ENCODE measurements around the gene UCHL5.
"Not testable (repeated sequence)": the region's sequence is repeated elsewhere in the genome, so short reads cannot be mapped to it uniquely, and the experiment has no call there.

Gene UCHL5

GRCh38 chr1:193009501-193009900, 49.7 kb downstream of the UCHL5 start:
- no peak for ATAC-seq

GRCh38 chr1:193005785-193006184, 53.4 kb downstream of the UCHL5 start:
- no peak for ATAC-seq

DNA sequence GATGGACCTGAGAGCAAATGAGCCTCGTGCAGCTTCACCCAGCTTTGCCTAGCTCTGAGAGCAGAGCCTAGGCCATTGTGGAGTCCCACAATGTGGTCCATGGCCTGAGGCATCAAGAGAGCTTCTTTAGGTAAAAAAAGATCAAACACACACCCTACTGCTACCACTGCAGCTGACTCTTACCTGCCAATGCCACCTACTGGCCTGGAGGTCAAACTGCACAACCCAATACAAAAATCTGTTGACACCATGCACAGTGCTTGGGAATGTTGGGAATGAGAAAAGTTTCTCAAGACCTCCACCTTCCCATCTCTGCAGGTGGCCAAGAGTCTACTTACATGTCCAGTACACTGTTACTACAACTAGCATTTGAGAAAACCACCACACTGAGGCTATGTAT, 60.6 kb downstream of the UCHL5 start:
- ATAC-seq, result no peak

DNA sequence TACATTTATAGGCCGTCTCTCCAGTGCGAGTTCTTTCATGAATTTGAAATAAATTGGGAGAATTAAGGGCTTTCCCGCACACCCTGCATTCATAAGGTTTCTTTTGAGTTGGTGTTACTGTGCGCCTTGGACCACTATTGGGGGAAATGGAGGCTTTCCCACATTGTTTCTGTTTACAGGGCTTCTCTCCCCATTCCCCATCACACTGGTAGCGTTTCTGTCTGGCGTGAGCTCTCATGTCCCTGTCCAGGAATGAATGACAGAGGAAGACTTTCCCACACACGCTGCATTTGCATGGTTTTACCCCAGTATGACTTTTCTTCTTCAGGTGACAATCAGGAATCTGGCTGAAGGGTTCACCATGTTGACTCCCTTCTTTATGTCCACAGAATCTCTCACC, 65.0 kb downstream of the UCHL5 start:
- no peak for ATAC-seq

DNA sequence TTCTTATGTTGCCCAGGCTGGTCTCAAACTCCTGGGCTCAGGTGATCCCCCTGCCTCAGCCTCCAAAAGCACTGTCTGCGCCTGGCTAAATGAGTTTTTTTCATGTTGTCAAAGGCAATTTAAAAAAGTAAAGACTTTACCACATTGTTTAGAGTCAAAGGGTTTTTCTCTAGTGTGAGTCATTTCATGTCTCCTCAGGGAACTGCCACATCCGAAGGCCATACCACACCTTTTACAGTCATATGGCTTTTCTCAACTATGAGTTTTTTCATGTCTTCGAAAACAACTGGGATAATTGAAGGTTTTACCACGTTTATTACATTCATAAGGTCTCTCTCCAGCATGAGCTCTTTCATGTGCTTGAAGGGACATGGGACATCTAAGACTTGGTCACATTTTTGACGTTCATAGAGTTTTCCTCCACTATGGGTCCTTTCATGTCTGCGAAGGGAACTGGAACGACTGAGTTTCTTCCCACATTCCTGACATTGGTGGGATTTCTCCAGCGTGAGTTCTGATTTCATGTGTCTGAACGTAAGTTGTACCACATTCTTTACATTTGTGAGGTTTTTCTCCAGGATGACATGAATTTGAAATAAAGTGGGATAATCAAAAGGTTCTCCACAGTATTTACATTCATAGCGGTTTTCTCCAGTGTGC, 65.6 kb downstream of the UCHL5 start:
- peak; percentile 20 to 35 for ATAC-seq

GRCh38 chr1:192986748-192987334, 72.3 kb downstream of the UCHL5 start:
- not testable (repeated sequence) for ATAC-seq

- no peak for ATAC-seq
Observed at GRCh38 chr1:192986110-192986747, 72.9 kb downstream of the UCHL5 start.

DNA sequence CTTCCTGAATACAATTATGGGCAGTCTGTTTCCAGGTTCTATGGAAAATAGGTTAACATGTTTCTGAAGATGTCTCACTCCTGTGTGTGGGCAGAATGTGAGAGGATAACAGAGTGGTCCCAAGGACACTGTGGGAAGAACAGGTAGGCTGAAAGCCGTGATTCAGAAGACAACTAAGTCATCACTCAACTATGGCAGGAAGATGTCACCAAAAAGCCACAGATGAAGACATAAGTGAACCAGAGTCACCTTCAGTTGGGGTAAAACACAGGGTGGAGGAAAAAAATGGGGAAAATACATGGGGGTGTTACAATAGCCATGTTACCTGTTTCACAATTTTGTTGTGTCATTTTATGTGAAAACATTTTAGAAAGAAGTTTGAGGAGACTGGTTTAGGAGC, 75.1 kb downstream of the UCHL5 start:
- peak; percentile 57 to 69 for ATAC-seq

DNA sequence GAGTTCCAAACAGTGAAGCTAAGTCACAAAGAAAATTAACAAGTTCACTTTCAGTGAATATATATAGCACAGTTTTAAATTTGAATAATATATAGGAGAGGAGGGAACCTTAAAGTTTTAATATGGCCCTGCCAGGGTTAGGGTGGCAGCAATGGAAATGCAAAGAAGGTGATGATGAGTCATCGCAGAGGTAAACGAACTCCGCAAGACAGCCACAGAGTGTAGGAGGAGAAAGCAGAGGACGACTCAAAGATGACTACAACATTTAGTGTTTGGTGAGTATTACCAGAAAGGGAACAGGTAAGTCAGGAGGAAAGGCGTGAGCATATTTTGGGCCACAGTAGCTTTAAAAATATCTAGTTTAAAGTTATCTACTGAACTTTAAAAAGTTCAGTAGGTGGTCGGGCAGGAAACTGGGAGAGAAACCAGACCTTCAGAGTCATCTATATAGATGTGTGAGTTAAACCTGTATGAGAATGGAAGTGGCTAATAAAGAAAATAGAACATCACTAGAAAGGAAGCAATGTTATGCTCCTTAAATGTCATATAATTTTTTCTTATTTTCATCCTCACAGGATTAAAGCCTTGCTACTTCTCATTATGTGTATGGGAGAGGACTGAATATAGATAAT, 75.7 kb downstream of the UCHL5 start:
- ATAC-seq, result peak; percentile 89 to 92

DNA sequence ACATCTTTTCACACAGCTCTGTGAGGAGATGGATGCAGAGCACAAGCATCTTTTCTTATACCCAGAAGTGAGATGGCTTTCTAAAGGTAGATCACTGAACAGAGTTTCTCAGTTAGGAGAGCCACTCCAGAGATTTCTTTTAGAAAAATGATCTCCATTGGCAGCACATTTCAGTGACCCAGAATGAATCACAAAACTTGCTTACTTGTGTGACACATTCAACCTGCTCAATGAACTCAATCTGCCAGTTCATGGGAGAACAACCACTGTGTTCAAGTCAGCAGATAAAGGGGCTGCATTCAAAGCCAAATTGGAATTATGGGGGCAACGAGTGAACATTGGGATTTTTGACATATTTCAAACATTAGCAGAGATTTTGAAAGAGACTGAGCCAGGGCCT, 78.3 kb downstream of the UCHL5 start:
- no peak for ATAC-seq

- not testable (repeated sequence) for ATAC-seq
Observed at GRCh38 chr1:192980334-192980733, 78.8 kb downstream of the UCHL5 start.

DNA sequence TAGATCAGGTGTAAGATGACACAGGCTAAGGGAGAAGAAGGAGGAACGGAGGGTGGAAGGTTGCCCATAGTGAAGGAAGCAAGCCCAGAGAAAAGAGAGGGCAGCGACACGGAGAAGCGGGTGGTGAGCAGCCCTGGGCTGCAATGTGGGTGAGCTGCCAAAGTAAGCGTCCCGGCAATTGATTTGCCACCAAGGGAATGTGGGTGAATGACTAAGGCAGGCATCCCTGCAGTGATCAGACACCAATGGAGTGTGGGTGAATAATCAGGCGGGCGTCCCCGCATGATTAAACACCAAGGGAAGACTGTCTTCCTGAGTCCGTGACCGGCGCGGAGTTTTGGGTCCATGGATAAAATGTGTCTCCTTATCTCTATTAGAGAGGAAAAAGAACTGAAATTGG, 79.6 kb downstream of the UCHL5 start:
- ATAC-seq, result no peak

DNA sequence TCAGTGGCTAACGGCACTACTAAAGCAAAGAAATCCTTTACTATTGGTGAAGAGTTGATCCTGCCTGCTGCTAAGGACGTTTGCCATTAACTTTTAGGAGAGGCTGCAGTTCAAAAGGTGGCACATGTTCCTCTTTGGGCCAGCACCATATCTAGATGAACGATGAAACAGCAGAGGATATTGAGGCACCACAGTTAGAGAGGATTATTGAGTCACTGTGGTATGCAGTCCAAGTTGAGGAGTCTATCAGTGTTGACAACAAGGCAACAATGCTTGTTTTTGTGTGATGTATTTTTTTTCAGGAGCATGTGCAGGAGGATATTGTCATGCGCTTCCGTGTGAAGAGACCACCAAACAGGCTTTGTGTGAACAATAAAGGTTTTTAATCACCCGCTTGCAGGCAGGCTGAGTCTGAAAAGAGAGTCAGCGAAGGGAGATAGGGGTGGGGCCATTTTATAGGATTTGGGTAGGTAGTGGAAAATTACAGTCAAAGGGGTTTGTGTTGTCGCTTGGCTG, 80.9 kb downstream of the UCHL5 start:
- ATAC-seq, result no peak

DNA sequence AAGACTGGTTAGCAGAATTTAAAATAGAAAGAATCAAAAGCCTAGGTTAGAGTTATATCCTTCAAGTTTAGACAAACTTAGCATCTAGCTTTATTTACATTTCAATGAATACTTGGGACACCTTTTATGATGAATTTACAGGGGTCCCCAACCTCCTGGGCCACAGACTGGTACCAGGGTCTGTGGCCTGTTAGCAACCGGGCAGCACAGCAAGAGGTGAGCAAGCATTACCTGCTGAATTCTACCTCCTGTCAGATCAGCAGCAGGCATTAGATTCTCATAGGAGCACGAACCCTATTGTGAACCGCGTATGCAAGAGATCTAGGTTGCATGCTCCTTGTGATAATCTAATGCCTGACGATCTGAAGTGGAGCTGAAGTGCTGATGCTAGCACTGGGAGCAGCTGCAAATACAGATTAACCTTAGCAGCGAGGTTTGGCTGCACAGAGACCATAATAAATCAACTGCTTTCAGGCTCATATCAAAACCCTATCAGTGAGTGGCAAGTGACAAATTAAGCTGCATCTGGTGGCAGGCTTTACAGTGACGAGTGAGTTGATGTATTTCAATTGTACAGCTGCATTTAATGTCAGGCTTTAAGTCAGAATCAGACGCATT, 82.0 kb downstream of the UCHL5 start:
- no peak for ATAC-seq

GRCh38 chr1:192976576-192976975, 82.6 kb downstream of the UCHL5 start:
- no peak for ATAC-seq

DNA sequence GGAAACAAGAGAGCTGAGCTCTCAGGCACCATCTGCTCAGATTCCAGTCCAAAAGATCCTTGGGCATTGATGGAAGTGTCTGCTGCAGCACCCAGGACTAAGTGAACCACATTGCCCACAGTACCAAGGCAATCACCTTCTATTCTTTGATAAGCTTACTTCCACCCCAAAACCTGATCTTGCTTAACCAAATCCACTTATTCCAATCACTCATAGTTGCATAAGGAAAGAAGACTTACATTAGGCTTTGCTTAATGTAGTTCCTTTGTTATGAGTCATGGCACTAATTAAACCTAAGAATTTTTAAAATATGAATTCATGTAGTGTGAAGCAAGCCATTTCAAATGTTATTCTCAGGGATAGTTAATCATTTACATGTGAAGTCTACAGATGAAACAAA, 84.5 kb downstream of the UCHL5 start:
- no peak for ATAC-seq

- ATAC-seq, result no peak
Observed at GRCh38 chr1:192973988-192974387, 85.2 kb downstream of the UCHL5 start.

GRCh38 chr1:192973202-192973601, 86.0 kb downstream of the UCHL5 start:
- ATAC-seq, result no peak

GRCh38 chr1:192969091-192969490, 90.1 kb downstream of the UCHL5 start:
- no peak for ATAC-seq

- ATAC-seq, result no peak
Observed at GRCh38 chr1:192968323-192968722, 90.8 kb downstream of the UCHL5 start.

DNA sequence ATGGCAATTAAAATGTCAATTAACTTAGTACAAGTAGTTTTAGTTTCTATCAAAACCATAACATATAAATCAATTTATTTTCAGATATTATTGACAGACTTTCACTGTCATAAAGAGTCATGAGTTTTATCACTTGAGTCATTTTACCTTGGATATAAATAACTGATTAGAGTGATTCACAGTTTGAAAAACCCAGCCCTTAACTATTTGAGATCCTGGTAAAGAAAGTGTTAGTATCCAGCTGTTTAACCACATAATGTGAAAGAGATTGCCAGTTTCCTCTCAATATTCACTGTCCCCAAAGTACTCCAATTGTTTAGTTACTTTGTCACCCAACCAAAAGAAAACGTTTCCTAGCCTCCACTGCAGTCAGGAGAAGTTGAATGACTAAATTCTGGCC, 91.3 kb downstream of the UCHL5 start:
- ATAC-seq, result no peak

GRCh38 chr1:192967211-192967877, 91.8 kb downstream of the UCHL5 start:
- ATAC-seq, result no peak

GRCh38 chr1:192966073-192966472, 93.1 kb downstream of the UCHL5 start:
- no peak for ATAC-seq
